Panc1 (cell line): ENCODE measurements around the gene ACLY. TPM values are rescaled to one million over a fixed set of nuclear protein-coding genes. Genes with fewer than 3 reads are reported as not detected.

Experiments
- ATAC-seq: fragments of 200-7000 bp; cut with Tn5 transposase; 2 replicates; pipeline ENCODE4 v1.9.1; 2020; ENCODE audit warnings: mild to moderate bottlenecking, moderate library complexity
- BruUV-seq: library from RNA; stranded (reverse); fragments of 400-500 nt; replicated peaks from 2 replicates; lab custom pipeline; 2021; lab: Mats Ljungman, UMichigan
- CTCF ChIA-PET: fragments of 300-600 bp; sonication (Branson Sonifier 250); formaldehyde crosslinking; loops from one replicate; lab custom pipeline; 2022; ENCODE audit warnings: antibody characterized with exemption; lab: Charles Lee
- POLR2A ChIA-PET: fragments of 300-600 bp; sonication (Branson Sonifier 250); formaldehyde crosslinking; loops from one replicate; lab custom pipeline; 2022; ENCODE audit warnings: antibody characterized with exemption; lab: Charles Lee
- DNase-seq: peaks from one replicate; pipeline ENCODE4 v3.0.0-alpha.2; 2010; ENCODE audit warnings: low read depth, low spot score
- H3K27ac ChIP-seq: 2 replicates; pipeline ENCODE4 v1.5.1; 2011; ENCODE audit warnings: mild to moderate bottlenecking, low read length, inconsistent platforms
- H3K27me3 ChIP-seq: fragments of 200-500 bp; sonication (Bioruptor generic); 2 replicates; pipeline ENCODE4 v1.6.0; 2014; ENCODE audit warnings: low read length, inconsistent platforms; ENCODE audit not compliant: control insufficient read depth, insufficient read depth
- H3K36me3 ChIP-seq: fragments of 200-500 bp; sonication (Bioruptor generic); 2 replicates; pipeline ENCODE4 v1.5.1; 2014; ENCODE audit warnings: inconsistent platforms, mild to moderate bottlenecking, low read length, moderate library complexity; ENCODE audit not compliant: control insufficient read depth, insufficient read depth
- H3K4me1 ChIP-seq: 2 replicates; pipeline ENCODE4 v1.5.1; 2011; ENCODE audit warnings: inconsistent platforms, mild to moderate bottlenecking, low read length, moderate library complexity; ENCODE audit not compliant: control insufficient read depth, insufficient read depth
- H3K4me3 ChIP-seq, 2 experiments: 2 replicates each; pipeline ENCODE4 v1.5.1; 2011 to 2012; ENCODE audit warnings: low read depth in 2 of 2, low read length in 2 of 2, mild to moderate bottlenecking in 2 of 2, inconsistent platforms in 1 of 2, moderate library complexity in 1 of 2
- H3K9me3 ChIP-seq: fragments of 200-500 bp; sonication (Bioruptor generic); 2 replicates; pipeline ENCODE4 v1.5.1; 2014; ENCODE audit warnings: low read depth, mild to moderate bottlenecking, inconsistent platforms, low read length, moderate library complexity; ENCODE audit not compliant: control insufficient read depth, insufficient read depth
- POLR2AphosphoS5 ChIP-seq: IDR thresholded peaks from 2 replicates; pipeline ENCODE4 v1.6.1; 2012; ENCODE audit warnings: mild to moderate bottlenecking, low read depth, low read length, moderate library complexity
- SIN3A ChIP-seq: IDR thresholded peaks from 2 replicates; pipeline ENCODE4 v1.6.1; 2012; ENCODE audit warnings: low read depth, mild to moderate bottlenecking, low read length, moderate library complexity, borderline replicate concordance; ENCODE audit not compliant: insufficient read depth
- TCF7L2 ChIP-seq: IDR thresholded peaks from 2 replicates; pipeline ENCODE4 v1.6.1; 2011; ENCODE audit warnings: mild to moderate bottlenecking, low read depth, low read length, inconsistent platforms
- in situ Hi-C: cut with HindIII; loops from 2 replicates; pipeline ENCODE4 v1.10.0; 2016; ENCODE audit warnings: low sequenced_read_pairs, low pct_unique_long_range_greater_than_20kb
- intact Hi-C: fragments of 100-400 bp; cut with micrococcal nuclease; formaldehyde crosslinking; loops from one replicate; pipeline ENCODE4 v1.10.0; 2022; ENCODE audit not compliant: unreplicated experiment
- total RNA-seq: library from RNA; stranded (reverse); gene quantifications from one replicate; pipeline ENCODE4 v1.2.1, GENCODE V29; 2021; ENCODE audit not compliant: unreplicated experiment
- TF ChIP-seq, protein P1 (sequence below): fragments of 450-650 bp; IDR thresholded peaks from 2 replicates; pipeline ENCODE4 v1.5.1; 2017; ENCODE audit warnings: mild to moderate bottlenecking
- TF ChIP-seq, protein P2 (sequence below), 2 experiments: IDR thresholded peaks; 2 replicates each; pipeline ENCODE4 v1.6.1; 2011 to 2012; ENCODE audit warnings: low read depth in 2 of 2, control low read depth in 1 of 2, low read length in 1 of 2, mild to moderate bottlenecking in 1 of 2, moderate library complexity in 1 of 2; ENCODE audit not compliant: insufficient read depth in 1 of 2

Gene ACLY
- total RNA-seq, 1 experiment from 2014 or later = 225 TPM

DNA sequence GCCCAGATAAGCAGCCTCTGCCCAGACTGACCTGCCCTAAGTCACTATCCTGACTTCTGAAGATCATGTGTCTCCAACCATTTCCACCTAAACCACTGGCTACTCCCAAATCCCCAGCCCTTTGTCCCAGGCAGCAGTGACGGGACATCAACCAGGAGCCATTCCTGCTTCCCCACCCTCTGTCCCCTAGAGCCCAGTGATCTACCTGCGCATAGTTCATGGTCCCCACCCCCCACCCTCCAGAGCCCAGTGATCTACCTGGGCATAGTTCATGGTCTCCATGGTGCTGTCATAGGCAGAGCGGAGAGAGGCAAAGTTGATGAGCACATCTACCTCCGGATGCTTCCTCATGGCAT, 26.8 kb downstream of the ACLY start:
- Histone ChIP-seq H3K27me3 (no peaks in the 10 kb centered on the region), H3K9me3 (no peaks in the 10 kb centered on the region), H3K4me1 (no peaks in the 10 kb centered on the region), H3K27ac (no peak overlapping the region; the same call in 1 of the 2 replicates), H3K36me3 (peaks cover 7% of the 10 kb centered on the region), H3K4me3 (no peak overlapping the region)
- CTCF ChIA-PET = no interaction called here
- ATAC-seq = no peak
- no peak for DNase-seq
- POLR2A ChIA-PET = no interaction called here
- in situ Hi-C loops = no loop called here
- no TSS peak for BruUV-seq
- TF ChIP-seq POLR2AphosphoS5 (no peak), TCF7L2 (no peak), SIN3A (no peak)
- TF ChIP-seq, protein P1, sequence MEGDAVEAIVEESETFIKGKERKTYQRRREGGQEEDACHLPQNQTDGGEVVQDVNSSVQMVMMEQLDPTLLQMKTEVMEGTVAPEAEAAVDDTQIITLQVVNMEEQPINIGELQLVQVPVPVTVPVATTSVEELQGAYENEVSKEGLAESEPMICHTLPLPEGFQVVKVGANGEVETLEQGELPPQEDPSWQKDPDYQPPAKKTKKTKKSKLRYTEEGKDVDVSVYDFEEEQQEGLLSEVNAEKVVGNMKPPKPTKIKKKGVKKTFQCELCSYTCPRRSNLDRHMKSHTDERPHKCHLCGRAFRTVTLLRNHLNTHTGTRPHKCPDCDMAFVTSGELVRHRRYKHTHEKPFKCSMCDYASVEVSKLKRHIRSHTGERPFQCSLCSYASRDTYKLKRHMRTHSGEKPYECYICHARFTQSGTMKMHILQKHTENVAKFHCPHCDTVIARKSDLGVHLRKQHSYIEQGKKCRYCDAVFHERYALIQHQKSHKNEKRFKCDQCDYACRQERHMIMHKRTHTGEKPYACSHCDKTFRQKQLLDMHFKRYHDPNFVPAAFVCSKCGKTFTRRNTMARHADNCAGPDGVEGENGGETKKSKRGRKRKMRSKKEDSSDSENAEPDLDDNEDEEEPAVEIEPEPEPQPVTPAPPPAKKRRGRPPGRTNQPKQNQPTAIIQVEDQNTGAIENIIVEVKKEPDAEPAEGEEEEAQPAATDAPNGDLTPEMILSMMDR = no peak
- TF ChIP-seq, protein P2, sequence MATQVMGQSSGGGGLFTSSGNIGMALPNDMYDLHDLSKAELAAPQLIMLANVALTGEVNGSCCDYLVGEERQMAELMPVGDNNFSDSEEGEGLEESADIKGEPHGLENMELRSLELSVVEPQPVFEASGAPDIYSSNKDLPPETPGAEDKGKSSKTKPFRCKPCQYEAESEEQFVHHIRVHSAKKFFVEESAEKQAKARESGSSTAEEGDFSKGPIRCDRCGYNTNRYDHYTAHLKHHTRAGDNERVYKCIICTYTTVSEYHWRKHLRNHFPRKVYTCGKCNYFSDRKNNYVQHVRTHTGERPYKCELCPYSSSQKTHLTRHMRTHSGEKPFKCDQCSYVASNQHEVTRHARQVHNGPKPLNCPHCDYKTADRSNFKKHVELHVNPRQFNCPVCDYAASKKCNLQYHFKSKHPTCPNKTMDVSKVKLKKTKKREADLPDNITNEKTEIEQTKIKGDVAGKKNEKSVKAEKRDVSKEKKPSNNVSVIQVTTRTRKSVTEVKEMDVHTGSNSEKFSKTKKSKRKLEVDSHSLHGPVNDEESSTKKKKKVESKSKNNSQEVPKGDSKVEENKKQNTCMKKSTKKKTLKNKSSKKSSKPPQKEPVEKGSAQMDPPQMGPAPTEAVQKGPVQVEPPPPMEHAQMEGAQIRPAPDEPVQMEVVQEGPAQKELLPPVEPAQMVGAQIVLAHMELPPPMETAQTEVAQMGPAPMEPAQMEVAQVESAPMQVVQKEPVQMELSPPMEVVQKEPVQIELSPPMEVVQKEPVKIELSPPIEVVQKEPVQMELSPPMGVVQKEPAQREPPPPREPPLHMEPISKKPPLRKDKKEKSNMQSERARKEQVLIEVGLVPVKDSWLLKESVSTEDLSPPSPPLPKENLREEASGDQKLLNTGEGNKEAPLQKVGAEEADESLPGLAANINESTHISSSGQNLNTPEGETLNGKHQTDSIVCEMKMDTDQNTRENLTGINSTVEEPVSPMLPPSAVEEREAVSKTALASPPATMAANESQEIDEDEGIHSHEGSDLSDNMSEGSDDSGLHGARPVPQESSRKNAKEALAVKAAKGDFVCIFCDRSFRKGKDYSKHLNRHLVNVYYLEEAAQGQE (IDR thresholded peaks at IDR 0.05; ENCODE audit: insufficient read depth in 1 of 2, low read depth in 2 of 2, low read length in 1 of 2) = no peak
- intact Hi-C loops = no loop called here

DNA sequence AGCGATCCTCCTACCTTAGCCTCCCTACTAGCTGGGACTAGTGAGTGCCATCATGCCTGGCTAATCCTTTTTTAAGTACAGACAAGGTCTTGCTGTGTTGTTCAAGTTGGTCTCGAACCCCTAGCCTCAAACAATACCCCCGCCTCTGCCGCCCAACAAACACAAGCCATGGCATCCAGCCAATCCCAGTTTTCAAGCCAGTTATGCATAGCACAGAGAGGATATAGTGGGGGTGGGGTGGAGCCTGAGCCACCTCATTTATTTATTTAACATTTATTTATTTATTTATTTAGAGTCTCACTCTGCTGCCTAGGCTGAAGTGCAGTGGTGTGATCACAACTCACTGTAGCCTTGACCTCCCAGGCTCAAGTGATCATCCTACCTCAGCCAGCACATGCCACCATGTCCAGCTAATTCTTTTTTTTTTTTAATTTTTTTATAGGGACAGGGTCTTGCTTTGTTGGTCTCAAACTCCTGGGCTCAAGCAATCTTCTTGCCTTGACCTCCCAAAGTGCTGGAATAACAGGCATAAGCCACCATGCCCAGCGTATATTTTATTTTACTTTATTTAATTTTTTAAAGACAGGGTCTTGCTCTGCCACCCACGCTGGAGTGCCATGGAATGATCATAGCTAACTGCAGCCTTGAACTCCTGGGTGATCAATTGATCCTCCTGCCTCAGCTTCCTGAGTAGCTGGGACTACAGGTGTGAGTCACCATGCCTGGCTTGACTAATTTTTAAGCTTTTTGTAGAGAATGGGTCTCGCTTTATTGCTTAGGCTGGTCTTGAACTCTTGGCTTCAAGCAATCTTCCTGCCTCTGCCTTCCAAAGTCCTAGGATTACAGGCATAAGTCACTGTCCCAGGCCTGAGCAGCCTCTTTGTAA, 27.4 kb downstream of the ACLY start:
- Histone ChIP-seq H3K4me1 (no peaks in the 10 kb centered on the region), H3K4me3 (no peak overlapping the region), H3K27me3 (no peaks in the 10 kb centered on the region), H3K36me3 (peaks cover 8% of the 10 kb centered on the region), H3K9me3 (no peaks in the 10 kb centered on the region), H3K27ac (no peak overlapping the region; the same call in 1 of the 2 replicates)
- BruUV-seq = no TSS peak
- POLR2A ChIA-PET = interaction anchor here (0.6 kb wide), 2 partner anchors 27 to 44 kb away, joined by 3 to 5 read pairs; partner anchors contain the start of gene ACLY
- peak; percentile 5 for DNase-seq
- in situ Hi-C loops (no loop called here), intact Hi-C loops (no loop called here)
- TF ChIP-seq POLR2AphosphoS5 = no peak
- TF ChIP-seq, protein P1 = no peak
- TF ChIP-seq, protein P2 (IDR thresholded peaks at IDR 0.05; ENCODE audit: insufficient read depth in 1 of 2, low read depth in 2 of 2, low read length in 1 of 2) = no peak
- no peak for TF ChIP-seq SIN3A
- no peak for TF ChIP-seq TCF7L2
- ATAC-seq = no peak
- CTCF ChIA-PET = no interaction called here
